ENCODE results near the gene TBC1D23. TPM values are rescaled to one million over a fixed set of nuclear protein-coding genes. Genes with fewer than 3 reads are reported as not detected.
"Not testable (repeated sequence)": the region's sequence is repeated elsewhere in the genome, so short reads cannot be mapped to it uniquely, and the experiment has no call there.

The TBC1D23 gene
- total RNA-seq, 4 donors from 2014 or later = 21.2 to 32.8 (median 26.9) TPM

DNA sequence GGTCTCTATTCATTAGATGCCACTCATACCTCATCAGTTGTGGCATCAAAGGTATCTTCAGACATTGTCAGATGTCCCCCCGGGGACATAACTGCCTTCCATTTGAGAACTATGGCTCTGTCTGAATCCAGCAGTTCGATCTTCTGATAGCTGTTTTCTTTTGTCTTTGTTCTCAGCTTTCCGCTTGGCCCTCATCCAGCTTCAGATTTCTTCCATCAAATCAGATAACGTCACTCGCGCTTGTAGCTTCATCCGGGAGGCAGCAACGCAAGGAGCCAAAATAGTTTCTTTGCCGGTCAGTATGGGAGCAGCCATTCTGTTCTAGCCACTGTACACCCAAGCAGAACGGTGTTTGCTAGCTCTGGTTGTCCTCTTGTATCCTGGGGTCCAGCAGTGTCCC, 78.1 kb downstream of the TBC1D23 start:
- intact Hi-C loops (cut with DNase I) = loop anchor here (10.0 kb wide), 1 partner anchor 514 kb away; no protein-coding TSS in a partner anchor
- no peak overlapping the region for H3K4me3 ChIP-seq
- H3K4me1 ChIP-seq = peaks cover 8 to 18% (median 16%) of the 10 kb centered on the region in 4 donors
- H3K9me3 ChIP-seq = no peaks in the 10 kb centered on the region
- peaks cover 25 to 53% (median 30%) of the 10 kb centered on the region in 4 donors for H3K36me3 ChIP-seq
- H3K27me3 ChIP-seq = no peaks in the 10 kb centered on the region
- no peak for DNase-seq (ENCODE audit: extremely low spot score)
- no peak overlapping the region for H3K27ac ChIP-seq (replicated peaks in 1 of 4)
- TF ChIP-seq EP300 (IDR thresholded peaks at IDR 0.05) = no peak
- TF ChIP-seq CTCF (IDR thresholded peaks at IDR 0.05) = no peak
- no peak for TF ChIP-seq POLR2AphosphoS5 (IDR thresholded peaks at IDR 0.05)
- TF ChIP-seq POLR2A (IDR thresholded peaks at IDR 0.05; ENCODE audit: low read depth) = no peak
- 86% methylated on average over 10 of the region's 10 CpGs for WGBS

GRCh38 chr3:100339786-100340185, 79.0 kb downstream of the TBC1D23 start:
- Histone ChIP-seq H3K4me1 (peaks cover 5 to 13% (median 12%) of the 10 kb centered on the region in 4 donors), H3K9me3 (no peaks in the 10 kb centered on the region), H3K27me3 (no peaks in the 10 kb centered on the region), H3K27ac (replicated peaks in 1 of 4) (no peak overlapping the region), H3K36me3 (peaks cover 25 to 62% (median 37%) of the 10 kb centered on the region in 4 donors), H3K4me3 (no peak overlapping the region)
- 91% methylated on average over 5 of the region's 5 CpGs for WGBS
- no peak for TF ChIP-seq POLR2AphosphoS5 (IDR thresholded peaks at IDR 0.05)
- TF ChIP-seq CTCF (IDR thresholded peaks at IDR 0.05) = no peak
- no peak for TF ChIP-seq POLR2A (IDR thresholded peaks at IDR 0.05; ENCODE audit: low read depth)
- no peak for TF ChIP-seq EP300 (IDR thresholded peaks at IDR 0.05)
- intact Hi-C loops (cut with DNase I) = loop anchor here (10.0 kb wide), 1 partner anchor 515 kb away; no protein-coding TSS in a partner anchor
- DNase-seq (ENCODE audit: extremely low spot score) = no peak

- peaks cover 1 to 7% (median 7%) of the 10 kb centered on the region in 4 donors for H3K4me1 ChIP-seq
- no peak for TF ChIP-seq EP300 (IDR thresholded peaks at IDR 0.05)
- no peak for TF ChIP-seq POLR2AphosphoS5 (IDR thresholded peaks at IDR 0.05)
- no peak for TF ChIP-seq POLR2A (IDR thresholded peaks at IDR 0.05; ENCODE audit: low read depth)
- no peak for TF ChIP-seq CTCF (IDR thresholded peaks at IDR 0.05)
- H3K27ac ChIP-seq (replicated peaks in 1 of 4) = no peak overlapping the region
- intact Hi-C loops (cut with DNase I) = no loop called here
- H3K9me3 ChIP-seq = no peaks in the 10 kb centered on the region
- peaks cover 32 to 70% (median 44%) of the 10 kb centered on the region in 4 donors for H3K36me3 ChIP-seq
- no peak overlapping the region for H3K4me3 ChIP-seq
- no peaks in the 10 kb centered on the region for H3K27me3 ChIP-seq
- DNase-seq (ENCODE audit: extremely low spot score) = no peak
- 100% methylated on average over 1 of the region's 1 CpG for WGBS
These were observed 79.7 kb downstream of the TBC1D23 start for GRCh38 chr3:100340527-100340926.

DNA sequence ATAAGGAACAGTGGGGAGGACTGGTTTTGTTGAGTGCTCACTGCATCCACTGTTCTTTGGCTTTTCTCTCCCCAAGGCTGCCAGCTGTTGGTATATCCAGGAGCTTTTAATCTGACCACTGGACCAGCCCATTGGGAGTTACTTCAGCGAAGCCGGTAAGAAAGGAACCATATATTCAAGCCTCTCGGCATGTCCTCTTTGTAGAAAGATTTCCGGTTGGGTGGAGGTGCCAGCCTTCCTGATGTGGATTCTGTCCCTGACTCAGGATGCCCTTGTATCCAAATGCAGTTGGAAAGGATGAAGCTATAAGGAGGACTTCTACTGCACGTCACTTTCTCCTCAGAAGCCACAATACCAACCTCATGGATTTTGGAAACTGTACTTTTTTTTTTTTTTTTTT, 87.9 kb downstream of the TBC1D23 start:
- Histone ChIP-seq H3K27ac (replicated peaks in 1 of 4) (no peak overlapping the region), H3K36me3 (peaks cover 58 to 87% (median 81%) of the 10 kb centered on the region in 4 donors), H3K9me3 (no peaks in the 10 kb centered on the region)

GRCh38 chr3:100351770-100352169, 91.0 kb downstream of the TBC1D23 start:
- H3K27ac ChIP-seq (replicated peaks in 1 of 4); intact Hi-C loops (cut with DNase I); H3K4me3 ChIP-seq; H3K9me3 ChIP-seq; DNase-seq (ENCODE audit: extremely low spot score); H3K27me3 ChIP-seq; H3K4me1 ChIP-seq: not testable (repeated sequence)
- H3K36me3 ChIP-seq = peaks cover 51 to 85% (median 80%) of the 10 kb centered on the region in 4 donors
- 96% methylated on average over 2 of the region's 2 CpGs for WGBS

More for the DNA sequence above, 87.9 kb downstream of the TBC1D23 start:
- no peaks in the 10 kb centered on the region for H3K4me1 ChIP-seq
- H3K4me3 ChIP-seq = no peak overlapping the region
- no peak for DNase-seq (ENCODE audit: extremely low spot score)
- intact Hi-C loops (cut with DNase I) = no loop called here
- 96% methylated on average over 5 of the region's 5 CpGs for whole genome bisulfite sequencing
- H3K27me3 ChIP-seq = no peaks in the 10 kb centered on the region
- TF ChIP-seq CTCF (IDR thresholded peaks at IDR 0.05) = no peak
- no peak for TF ChIP-seq POLR2A (IDR thresholded peaks at IDR 0.05; ENCODE audit: low read depth)
- no peak for TF ChIP-seq POLR2AphosphoS5 (IDR thresholded peaks at IDR 0.05)
- no peak for TF ChIP-seq EP300 (IDR thresholded peaks at IDR 0.05)

Measured in esophagus muscularis mucosa (tissue), 4 donors.